MM.1S (cell line): ENCODE results near the gene TAOK2.

ENCODE experiments used
- EZH2 ChIP-seq: fragments of 300-600 bp; sonication (generic); optimal IDR thresholded peaks from 2 replicates; pipeline ENCODE3; 2017; ENCODE audit warnings: low read depth, mild to moderate bottlenecking, antibody characterized with exemption, low read length, mixed read lengths
- TF ChIP-seq, protein P1 (sequence below): fragments of 300-600 bp; sonication (generic); IDR thresholded peaks from 2 replicates; pipeline ENCODE4 v1.5.1; 2016; ENCODE audit warnings: antibody characterized with exemption, low read length, mixed read lengths

DNA sequence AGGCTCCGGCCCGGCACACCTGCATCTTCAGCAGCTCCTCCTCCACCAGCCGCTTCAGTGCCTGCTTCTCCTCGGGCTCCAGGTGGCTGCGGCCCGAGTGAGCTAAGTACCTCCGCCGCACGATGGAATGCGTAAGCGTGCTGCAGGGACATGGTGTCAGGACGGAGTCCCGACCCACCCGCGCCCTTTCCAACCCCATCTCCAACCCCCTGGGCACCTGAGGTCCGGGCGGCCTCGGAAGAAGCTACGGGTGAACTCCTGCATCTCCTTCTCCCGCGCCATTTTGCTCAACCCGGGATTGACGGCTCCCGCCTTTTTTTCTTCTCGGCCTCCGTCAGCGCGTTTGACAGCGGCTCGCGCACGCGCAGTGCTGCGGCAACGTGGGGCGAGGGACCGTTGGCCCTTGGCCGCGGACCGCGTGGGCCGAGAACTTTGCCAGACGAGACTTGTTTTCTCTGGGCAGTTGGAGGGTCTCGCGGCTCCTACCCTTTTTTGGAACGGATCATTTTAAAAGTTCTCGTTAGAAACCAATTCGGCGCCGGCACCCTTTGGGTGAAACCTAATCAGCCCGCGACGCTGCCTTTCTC lies 21.7 kb downstream of the TAOK2 start, which contains the start of gene HIRIP3:
- TF ChIP-seq, protein P1, sequence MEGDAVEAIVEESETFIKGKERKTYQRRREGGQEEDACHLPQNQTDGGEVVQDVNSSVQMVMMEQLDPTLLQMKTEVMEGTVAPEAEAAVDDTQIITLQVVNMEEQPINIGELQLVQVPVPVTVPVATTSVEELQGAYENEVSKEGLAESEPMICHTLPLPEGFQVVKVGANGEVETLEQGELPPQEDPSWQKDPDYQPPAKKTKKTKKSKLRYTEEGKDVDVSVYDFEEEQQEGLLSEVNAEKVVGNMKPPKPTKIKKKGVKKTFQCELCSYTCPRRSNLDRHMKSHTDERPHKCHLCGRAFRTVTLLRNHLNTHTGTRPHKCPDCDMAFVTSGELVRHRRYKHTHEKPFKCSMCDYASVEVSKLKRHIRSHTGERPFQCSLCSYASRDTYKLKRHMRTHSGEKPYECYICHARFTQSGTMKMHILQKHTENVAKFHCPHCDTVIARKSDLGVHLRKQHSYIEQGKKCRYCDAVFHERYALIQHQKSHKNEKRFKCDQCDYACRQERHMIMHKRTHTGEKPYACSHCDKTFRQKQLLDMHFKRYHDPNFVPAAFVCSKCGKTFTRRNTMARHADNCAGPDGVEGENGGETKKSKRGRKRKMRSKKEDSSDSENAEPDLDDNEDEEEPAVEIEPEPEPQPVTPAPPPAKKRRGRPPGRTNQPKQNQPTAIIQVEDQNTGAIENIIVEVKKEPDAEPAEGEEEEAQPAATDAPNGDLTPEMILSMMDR: no peak
- TF ChIP-seq EZH2: no peak
